NCI-H2227 (cell line): ENCODE data around the gene EEF2.
A peak's percentile ranks its signal among the peaks of the same experiment; 100 is the strongest.

Experiments
- DNase-seq: peaks from one replicate; lab custom pipeline; 2025; ENCODE audit not compliant: unreplicated experiment; lab: John Stamatoyannopoulos, UW

Gene EEF2

GRCh38 chr19:3986260-3987041, 1.2 kb upstream of the EEF2 start:
- peak; percentile 70 for DNase-seq

GRCh38 chr19:3985643-3986259, 488 bp upstream of the EEF2 start:
- no peak for DNase-seq

GRCh38 chr19:3984584-3984907, 717 bp downstream of the EEF2 start:
- no peak for DNase-seq

- peak; percentile 16 for DNase-seq
Measured at GRCh38 chr19:3983936-3984583, 1.2 kb downstream of the EEF2 start.

GRCh38 chr19:3983542-3983914, 1.7 kb downstream of the EEF2 start:
- no peak for DNase-seq

- DNase-seq = no peak
Measured at GRCh38 chr19:3982701-3983541, 2.3 kb downstream of the EEF2 start.

GRCh38 chr19:3981736-3982681, 3.3 kb downstream of the EEF2 start:
- DNase-seq = no peak

GRCh38 chr19:3981373-3981735, 3.9 kb downstream of the EEF2 start:
- DNase-seq = no peak

GRCh38 chr19:3980353-3981251, 4.7 kb downstream of the EEF2 start:
- no peak for DNase-seq

GRCh38 chr19:3979674-3980352, 5.5 kb downstream of the EEF2 start:
- no peak for DNase-seq

- DNase-seq = no peak
Measured at GRCh38 chr19:3979289-3979673, 6.0 kb downstream of the EEF2 start.

- no peak for DNase-seq
Measured at GRCh38 chr19:3978145-3978544, 7.1 kb downstream of the EEF2 start.

GRCh38 chr19:3977242-3978143, 7.8 kb downstream of the EEF2 start:
- no peak for DNase-seq

- DNase-seq = no peak
Measured at GRCh38 chr19:3976495-3977241, 8.6 kb downstream of the EEF2 start.

GRCh38 chr19:3975637-3976087, 9.6 kb downstream of the EEF2 start:
- DNase-seq = no peak

GRCh38 chr19:3975144-3975543, 10.1 kb downstream of the EEF2 start:
- DNase-seq = no peak
